Esophagus muscularis mucosa (tissue), 4 donors: ENCODE measurements around the gene NCOA7. TPM values are rescaled to one million over a fixed set of nuclear protein-coding genes. Genes with fewer than 3 reads are reported as not detected.

Source experiments
- DNase-seq: peaks from one replicate; pipeline ENCODE4 v3.0.0-alpha.2; 2017; ENCODE audit errors: extremely low spot score
- H3K27ac ChIP-seq, 4 donors: fragments of 200-600 bp; sonication (generic); replicated peaks in 1 of 4; 1 replicate in 3 of 4; 2 replicates in 1 of 4; pipeline ENCODE4 v1.5.1; 2016 to 2019; ENCODE audit warnings: mild to moderate bottlenecking in 1 of 4
- H3K27me3 ChIP-seq, 4 donors: fragments of 200-600 bp; sonication (generic); one replicate each; pipeline versions ENCODE4 v1.5.1 to v1.6.0; 2016 to 2019
- H3K36me3 ChIP-seq, 4 donors: fragments of 200-600 bp; sonication (generic); one replicate each; pipeline ENCODE4 v1.5.1; 2016 to 2019
- H3K4me1 ChIP-seq, 4 donors: fragments of 200-600 bp; sonication (generic); one replicate each; pipeline ENCODE4 v1.5.1; 2016 to 2019
- H3K4me3 ChIP-seq, 4 donors: fragments of 200-600 bp; sonication (generic); 1 replicate in 2 of 4; 2 replicates in 2 of 4; pipeline ENCODE4 v1.5.1; 2016 to 2019; ENCODE audit warnings: mild to moderate bottlenecking in 4 of 4, moderate library complexity in 1 of 4
- H3K9me3 ChIP-seq, 4 donors: fragments of 200-600 bp; sonication (generic); 1 replicate in 3 of 4; 2 replicates in 1 of 4; pipeline ENCODE4 v1.5.1; 2016 to 2019
- EP300 ChIP-seq: sonication (generic); formaldehyde crosslinking; IDR thresholded peaks from one replicate; pipeline ENCODE4 v1.6.1; 2017; ENCODE audit warnings: antibody characterized with exemption
- POLR2A ChIP-seq: fragments of 450-650 bp; IDR thresholded peaks from one replicate; pipeline ENCODE4 v1.6.1; 2017; ENCODE audit warnings: antibody characterized with exemption, moderate library complexity, mild to moderate bottlenecking, low read depth
- POLR2AphosphoS5 ChIP-seq, 2 donors: sonication (generic); formaldehyde crosslinking; IDR thresholded peaks; one replicate each; pipeline ENCODE4 v1.6.1; 2017; ENCODE audit warnings: antibody characterized with exemption in 2 of 2
- WGBS: methylation state at CpG from one replicate; pipeline ENCODE4 v1.1.5; 2018; 5-methylcytosine and 5-hydroxymethylcytosine counted together
- intact Hi-C: fragments of 100-400 bp; cut with DNase I; formaldehyde crosslinking; loops from one replicate; pipeline ENCODE4 v1.15.1; 2023
- total RNA-seq, 4 donors: library from RNA; depleted of rRNA; stranded (reverse); fragments of >200 nt; gene quantifications; one replicate each; pipeline versions ENCODE4 v1.1.0 to v1.2.1, GENCODE V29; 2016
- TF ChIP-seq, protein P1 (sequence below), 3 experiments: fragments of 200-600 bp in 2 of 3; fragments of 450-650 bp in 1 of 3; sonication (generic) in 2 of 3; IDR thresholded peaks; one replicate each; pipeline ENCODE4 v1.5.1; 2017 to 2019; ENCODE audit warnings: antibody characterized with exemption in 3 of 3, mild to moderate bottlenecking in 2 of 3, moderate library complexity in 1 of 3

Gene NCOA7
- total RNA-seq, 4 donors from 2014 or later: 15.4 to 29.0 (median 19.9) TPM

DNA sequence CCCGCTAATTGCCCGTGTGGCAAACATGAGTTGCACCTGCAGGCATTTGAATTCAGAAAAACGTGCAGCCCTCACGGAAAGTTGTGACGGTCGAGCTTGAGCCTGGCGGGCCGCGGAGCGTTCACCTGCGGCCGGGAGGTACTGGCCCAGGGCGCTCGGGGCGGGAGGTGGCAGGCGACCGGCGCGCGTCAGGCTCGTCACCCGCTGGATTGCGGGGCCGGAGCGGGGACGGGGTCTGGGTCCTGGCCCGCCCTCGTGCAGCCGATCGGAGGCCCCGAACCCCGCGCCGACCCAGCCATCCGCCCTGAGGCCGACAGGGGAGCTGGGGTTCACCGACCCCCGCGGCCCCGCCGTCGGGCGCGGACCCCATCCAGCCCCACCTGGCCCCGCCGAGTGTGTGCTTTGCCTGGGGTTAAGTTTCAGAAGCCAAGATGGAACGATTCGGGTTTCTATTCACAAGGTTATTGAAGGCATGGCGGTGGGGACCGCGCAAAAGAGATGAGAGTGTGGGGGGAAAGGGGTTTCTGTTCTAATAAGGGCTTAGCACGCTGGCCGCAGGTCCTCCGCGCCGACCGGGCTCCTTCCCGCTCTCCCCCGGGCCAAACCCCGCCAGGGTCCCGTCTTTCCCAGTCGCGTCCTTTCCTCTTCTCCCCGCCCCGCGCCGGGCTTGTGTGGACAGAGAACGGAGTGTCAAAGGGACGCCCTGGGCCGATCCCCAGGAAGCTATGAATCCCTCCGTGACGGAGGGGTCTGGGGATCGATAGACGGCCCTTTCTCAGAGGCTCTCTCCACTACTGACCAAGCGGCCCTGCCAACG, 43.0 kb upstream of the NCOA7 start:
- H3K9me3 ChIP-seq: no peaks in the 10 kb centered on the region
- intact Hi-C loops: no loop called here
- H3K4me1 ChIP-seq: peaks cover 0 to 46% (median 40%) of the 10 kb centered on the region in 4 donors
- TF ChIP-seq POLR2AphosphoS5 (IDR thresholded peaks at IDR 0.05) (no peak), EP300 (no peak), POLR2A (no peak)
- TF ChIP-seq, protein P1, sequence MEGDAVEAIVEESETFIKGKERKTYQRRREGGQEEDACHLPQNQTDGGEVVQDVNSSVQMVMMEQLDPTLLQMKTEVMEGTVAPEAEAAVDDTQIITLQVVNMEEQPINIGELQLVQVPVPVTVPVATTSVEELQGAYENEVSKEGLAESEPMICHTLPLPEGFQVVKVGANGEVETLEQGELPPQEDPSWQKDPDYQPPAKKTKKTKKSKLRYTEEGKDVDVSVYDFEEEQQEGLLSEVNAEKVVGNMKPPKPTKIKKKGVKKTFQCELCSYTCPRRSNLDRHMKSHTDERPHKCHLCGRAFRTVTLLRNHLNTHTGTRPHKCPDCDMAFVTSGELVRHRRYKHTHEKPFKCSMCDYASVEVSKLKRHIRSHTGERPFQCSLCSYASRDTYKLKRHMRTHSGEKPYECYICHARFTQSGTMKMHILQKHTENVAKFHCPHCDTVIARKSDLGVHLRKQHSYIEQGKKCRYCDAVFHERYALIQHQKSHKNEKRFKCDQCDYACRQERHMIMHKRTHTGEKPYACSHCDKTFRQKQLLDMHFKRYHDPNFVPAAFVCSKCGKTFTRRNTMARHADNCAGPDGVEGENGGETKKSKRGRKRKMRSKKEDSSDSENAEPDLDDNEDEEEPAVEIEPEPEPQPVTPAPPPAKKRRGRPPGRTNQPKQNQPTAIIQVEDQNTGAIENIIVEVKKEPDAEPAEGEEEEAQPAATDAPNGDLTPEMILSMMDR (IDR thresholded peaks at IDR 0.05): no peak
- 2% methylated on average over 28 of the region's 76 CpGs for WGBS
- H3K4me3 ChIP-seq: peak overlapping the region; percentile 76 to 79 (median 78)
- no peaks in the 10 kb centered on the region for H3K36me3 ChIP-seq
- no peak for DNase-seq
- peaks cover 0 to 67% (median 7%) of the 10 kb centered on the region in 4 donors for H3K27me3 ChIP-seq
- peak overlapping the region; percentile 85 to 90 (median 88) for H3K27ac ChIP-seq

DNA sequence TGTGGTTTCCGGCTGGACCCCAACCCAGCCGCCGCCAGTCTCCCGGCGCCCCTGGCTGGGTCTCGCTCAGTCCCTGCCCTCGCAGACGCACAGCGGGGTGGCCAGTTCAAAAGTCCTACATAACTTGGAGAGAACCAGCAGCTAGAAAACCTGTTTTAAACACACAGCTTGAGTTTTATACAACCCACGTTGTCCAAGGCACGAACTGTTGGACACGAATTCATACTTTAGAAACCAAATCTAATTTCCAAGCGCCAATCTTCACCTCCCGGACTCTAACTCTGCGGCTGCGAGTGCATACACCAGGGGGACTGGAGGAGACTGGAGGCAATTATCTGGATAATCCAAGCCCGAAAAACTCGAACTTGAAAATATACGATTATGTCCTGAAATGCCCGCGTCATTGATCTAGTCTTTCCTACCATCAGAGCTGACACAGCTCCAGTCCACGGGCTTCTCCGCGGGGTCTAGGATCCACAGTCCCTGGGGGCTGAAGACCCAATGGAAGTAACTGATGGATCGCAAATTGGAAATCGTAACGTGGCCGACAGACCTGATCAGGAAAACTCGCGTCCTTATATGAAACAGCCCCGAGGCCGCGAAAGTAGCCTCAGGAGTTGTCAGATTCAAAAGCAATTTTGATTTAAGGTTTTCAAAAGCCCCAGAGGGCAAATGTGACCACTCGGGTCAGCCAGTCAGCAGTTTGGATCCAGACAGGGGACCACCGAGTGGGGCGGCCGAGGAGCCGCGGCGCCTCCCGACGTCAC, 42.2 kb upstream of the NCOA7 start:
- TF ChIP-seq POLR2A (no peak), EP300 (no peak)
- TF ChIP-seq, protein P1 (IDR thresholded peaks at IDR 0.05): peak in 1 of 3 experiments; percentile 13
- Histone ChIP-seq H3K9me3 (no peaks in the 10 kb centered on the region), H3K4me3 (peak overlapping the region; percentile 76 to 79 (median 78)), H3K27me3 (peaks cover 0 to 75% (median 7%) of the 10 kb centered on the region in 4 donors), H3K36me3 (no peaks in the 10 kb centered on the region), H3K27ac (peak overlapping the region; percentile 85 to 90 (median 88)), H3K4me1 (peaks cover 0 to 46% (median 40%) of the 10 kb centered on the region in 4 donors)
- 1% methylated on average over 41 of the region's 42 CpGs for WGBS
- DNase-seq: no peak
- intact Hi-C loops: no loop called here

DNA sequence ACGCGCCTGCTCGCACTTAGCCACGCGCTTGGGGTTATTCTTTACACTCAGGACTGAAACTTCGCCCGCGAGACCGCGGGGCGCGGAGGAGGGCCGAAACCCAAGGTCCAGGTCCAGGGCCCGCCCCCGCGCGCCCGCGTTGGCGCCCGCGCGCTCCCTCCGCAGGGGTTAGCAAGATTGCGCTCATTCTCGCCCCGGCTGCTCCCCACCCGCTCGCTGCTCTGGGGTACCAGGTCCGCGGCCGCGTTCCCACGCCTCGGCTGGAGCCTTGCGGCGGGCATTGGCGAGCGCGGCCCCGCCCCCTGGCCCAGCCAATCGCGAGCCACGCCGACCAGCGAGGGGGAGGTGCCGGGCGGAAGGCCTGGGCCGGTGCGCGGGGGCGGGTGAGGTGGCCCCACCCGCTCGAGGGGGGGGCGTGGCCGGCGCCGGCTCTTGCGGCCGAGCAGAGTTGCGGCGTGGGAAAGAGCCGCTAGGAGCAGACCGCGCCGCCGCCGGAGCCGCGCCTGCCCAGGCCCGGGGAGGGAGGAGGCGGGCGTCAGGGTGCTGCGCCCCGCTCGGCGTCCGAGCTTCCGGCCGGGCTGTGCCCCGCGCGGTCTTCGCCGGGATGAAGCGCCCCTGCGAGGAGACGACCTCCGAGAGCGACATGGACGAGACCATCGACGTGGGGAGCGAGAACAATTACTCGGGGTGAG, 41.4 kb upstream of the NCOA7 start, which contains the start of gene HEY2:
TSS of gene HEY2 (plus strand) at position 460 of the 692 bp plus-strand sequence. CDS start at position 605, 145 bp downstream.
- Histone ChIP-seq H3K4me3 (peak within 1 kb of the TSS; percentile 76 to 79 (median 78)), H3K36me3 (no peaks in the 10 kb centered on the region), H3K9me3 (no peaks in the 10 kb centered on the region), H3K27me3 (peaks cover 0 to 75% (median 9%) of the 10 kb centered on the region in 4 donors), H3K27ac (peak within 1 kb of the TSS; percentile 85 to 90 (median 88)), H3K4me1 (peaks cover 0 to 46% (median 40%) of the 10 kb centered on the region in 4 donors)
- TF ChIP-seq POLR2A (peak; percentile 50), POLR2AphosphoS5 (IDR thresholded peaks at IDR 0.05) (peak; percentile 73 to 74), EP300 (no peak)
- TF ChIP-seq, protein P1 (IDR thresholded peaks at IDR 0.05): peak; percentile 9 to 35 (median 10)
- intact Hi-C loops: no loop called here
- WGBS: 2% methylated on average over 33 of the region's 95 CpGs
- DNase-seq: peak; percentile 97

DNA sequence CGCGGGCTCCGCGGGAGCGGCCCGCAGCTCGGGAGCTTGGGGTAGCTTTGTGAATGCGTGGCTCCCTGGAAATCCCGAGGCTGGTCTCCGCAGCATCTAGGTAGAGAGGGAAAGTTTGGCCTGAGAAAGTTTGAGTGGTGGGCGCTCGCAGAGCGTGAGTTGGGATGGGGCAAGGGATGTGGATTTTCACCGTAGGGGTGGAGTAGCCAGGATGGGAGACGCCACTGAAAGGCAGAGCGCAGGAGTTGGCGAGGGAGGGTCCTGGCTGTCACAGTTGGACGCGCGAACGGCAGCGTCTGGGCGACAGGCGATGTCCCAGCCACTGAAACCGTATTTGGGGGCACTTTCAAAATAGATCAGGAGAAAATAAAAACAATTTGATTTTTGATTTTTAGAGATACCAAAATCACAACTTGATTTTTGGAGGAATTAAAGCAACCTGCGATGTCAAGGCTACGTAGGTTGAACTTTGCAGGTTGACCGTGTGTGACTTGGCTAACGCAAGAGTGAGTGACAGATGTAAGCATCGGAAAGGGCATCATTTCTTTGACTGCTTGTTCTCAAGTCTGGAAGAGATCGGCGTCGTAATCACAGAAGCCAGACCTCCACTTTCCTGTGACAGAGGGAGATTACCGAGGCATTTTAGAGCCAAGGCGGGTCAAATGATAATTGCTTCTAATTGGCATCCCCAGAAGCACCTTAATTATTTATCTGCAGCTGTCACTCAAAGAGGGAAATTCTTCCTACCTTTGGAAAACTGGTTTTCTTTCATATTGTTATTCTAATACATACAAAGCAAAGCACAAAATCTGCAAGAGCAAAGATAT, 40.7 kb upstream of the NCOA7 start:
- Histone ChIP-seq H3K9me3 (no peaks in the 10 kb centered on the region), H3K36me3 (peaks cover 0 to 6% (median 2%) of the 10 kb centered on the region in 4 donors), H3K27ac (peak overlapping the region; percentile 85 to 90 (median 88)), H3K27me3 (peaks cover 0 to 81% (median 9%) of the 10 kb centered on the region in 4 donors), H3K4me3 (peak overlapping the region; percentile 76 to 79 (median 78)), H3K4me1 (peaks cover 0 to 46% (median 40%) of the 10 kb centered on the region in 4 donors)
- TF ChIP-seq POLR2A (no peak), EP300 (no peak), POLR2AphosphoS5 (IDR thresholded peaks at IDR 0.05) (no peak)
- TF ChIP-seq, protein P1 (IDR thresholded peaks at IDR 0.05): no peak
- WGBS: 5% methylated on average over 35 of the region's 35 CpGs
- intact Hi-C loops: loop anchor here (5.0 kb wide), 1 partner anchor 438 kb away; no protein-coding TSS in a partner anchor
- no peak for DNase-seq
